ENCODE data around the gene NUP54. TPM values are rescaled to one million over a fixed set of nuclear protein-coding genes. Genes with fewer than 3 reads are reported as not detected.
A peak's percentile ranks its signal among the peaks of the same experiment; 100 is the strongest.

NUP54 gene
- total RNA-seq, 4 donors from 2014 or later: 30.2 to 36.6 (median 33.4) TPM

DNA sequence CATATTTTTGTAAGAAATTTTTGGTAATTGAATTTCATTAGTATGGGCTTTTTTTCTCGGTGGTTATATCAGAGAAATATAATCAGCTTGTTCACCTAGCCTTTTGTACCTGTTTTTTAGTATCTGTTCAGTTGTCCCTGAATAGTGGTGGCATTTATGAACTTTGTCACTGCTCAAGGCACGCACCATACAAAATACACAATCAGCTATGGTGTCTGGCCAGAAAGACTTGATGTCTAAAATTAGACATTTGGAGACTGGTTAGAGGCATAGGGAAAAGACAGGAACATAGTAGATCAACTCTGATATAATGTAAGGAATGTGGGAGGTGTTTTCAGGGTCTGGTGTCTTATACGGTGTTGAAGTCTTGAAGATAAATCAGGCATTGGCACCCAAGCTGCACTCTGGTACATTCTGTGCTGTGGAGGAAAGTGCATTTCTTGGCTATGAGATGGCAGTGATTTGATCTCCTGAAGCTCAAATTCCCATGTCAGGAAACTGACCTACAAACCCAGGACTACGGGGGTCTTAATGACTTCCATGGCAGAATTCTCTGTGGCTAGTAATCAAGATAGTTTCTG, 70.1 kb downstream of the NUP54 start:
- H3K9me3 ChIP-seq: no peaks in the 10 kb centered on the region
- 53% methylated on average over 4 of the region's 4 CpGs for WGBS
- no peak for DNase-seq (ENCODE audit: low spot score in 2 of 2)
- H3K4me3 ChIP-seq: no peak overlapping the region
- H3K36me3 ChIP-seq: no peaks in the 10 kb centered on the region
- TF ChIP-seq, protein P1, sequence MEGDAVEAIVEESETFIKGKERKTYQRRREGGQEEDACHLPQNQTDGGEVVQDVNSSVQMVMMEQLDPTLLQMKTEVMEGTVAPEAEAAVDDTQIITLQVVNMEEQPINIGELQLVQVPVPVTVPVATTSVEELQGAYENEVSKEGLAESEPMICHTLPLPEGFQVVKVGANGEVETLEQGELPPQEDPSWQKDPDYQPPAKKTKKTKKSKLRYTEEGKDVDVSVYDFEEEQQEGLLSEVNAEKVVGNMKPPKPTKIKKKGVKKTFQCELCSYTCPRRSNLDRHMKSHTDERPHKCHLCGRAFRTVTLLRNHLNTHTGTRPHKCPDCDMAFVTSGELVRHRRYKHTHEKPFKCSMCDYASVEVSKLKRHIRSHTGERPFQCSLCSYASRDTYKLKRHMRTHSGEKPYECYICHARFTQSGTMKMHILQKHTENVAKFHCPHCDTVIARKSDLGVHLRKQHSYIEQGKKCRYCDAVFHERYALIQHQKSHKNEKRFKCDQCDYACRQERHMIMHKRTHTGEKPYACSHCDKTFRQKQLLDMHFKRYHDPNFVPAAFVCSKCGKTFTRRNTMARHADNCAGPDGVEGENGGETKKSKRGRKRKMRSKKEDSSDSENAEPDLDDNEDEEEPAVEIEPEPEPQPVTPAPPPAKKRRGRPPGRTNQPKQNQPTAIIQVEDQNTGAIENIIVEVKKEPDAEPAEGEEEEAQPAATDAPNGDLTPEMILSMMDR (IDR thresholded peaks at IDR 0.05): no peak
- TF ChIP-seq POLR2A (IDR thresholded peaks at IDR 0.05) (no peak), POLR2AphosphoS5 (IDR thresholded peaks at IDR 0.05) (no peak), EP300 (IDR thresholded peaks at IDR 0.05) (no peak)
- H3K27ac ChIP-seq: no peak overlapping the region
- no peaks in the 10 kb centered on the region for H3K27me3 ChIP-seq
- H3K4me1 ChIP-seq: no peaks in the 10 kb centered on the region

DNA sequence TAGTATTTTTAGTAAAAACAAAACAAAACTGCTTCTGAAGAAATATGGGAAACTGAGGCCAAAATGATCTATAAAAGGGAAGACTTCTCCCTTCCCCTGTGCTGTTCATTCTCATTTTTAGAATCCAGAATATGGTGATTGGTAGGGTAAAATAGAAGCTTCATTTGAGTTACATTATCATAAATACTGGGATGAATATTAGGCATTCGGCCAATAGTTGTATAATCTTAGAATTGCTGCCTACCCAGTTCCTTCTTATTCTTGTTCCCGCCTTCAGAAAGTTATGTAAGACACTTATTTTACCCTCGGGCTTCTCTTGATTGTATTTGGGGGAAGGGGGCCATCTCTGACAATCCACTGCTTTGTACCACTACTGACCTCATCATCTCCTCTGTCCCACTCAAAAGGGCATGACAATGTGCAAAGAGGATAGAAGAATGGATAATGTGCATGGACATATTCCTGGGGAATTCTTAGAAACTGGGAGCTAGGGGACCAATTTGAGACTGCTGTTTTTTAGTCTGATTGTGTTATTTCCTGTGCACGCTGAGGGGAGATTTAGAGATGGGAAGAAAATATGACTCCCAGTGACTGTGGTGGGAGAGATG, 73.1 kb downstream of the NUP54 start:
- no peak for DNase-seq (ENCODE audit: low spot score in 2 of 2)
- TF ChIP-seq EP300 (IDR thresholded peaks at IDR 0.05) (no peak), POLR2A (IDR thresholded peaks at IDR 0.05) (no peak), POLR2AphosphoS5 (IDR thresholded peaks at IDR 0.05) (no peak)
- TF ChIP-seq, protein P1 (IDR thresholded peaks at IDR 0.05): no peak
- H3K4me3 ChIP-seq: no peak overlapping the region
- no peaks in the 10 kb centered on the region for H3K36me3 ChIP-seq
- H3K9me3 ChIP-seq: no peaks in the 10 kb centered on the region
- no peaks in the 10 kb centered on the region for H3K4me1 ChIP-seq
- H3K27ac ChIP-seq: no peak overlapping the region
- WGBS: 50% methylated on average over 4 of the region's 4 CpGs
- H3K27me3 ChIP-seq: no peaks in the 10 kb centered on the region

- H3K4me1 ChIP-seq: no peaks in the 10 kb centered on the region
- no peak within 1 kb of the TSS for H3K4me3 ChIP-seq
- no peaks in the 10 kb centered on the region for H3K27me3 ChIP-seq
- H3K9me3 ChIP-seq: no peaks in the 10 kb centered on the region
- DNase-seq (ENCODE audit: low spot score in 2 of 2): no peak
- H3K36me3 ChIP-seq: no peaks in the 10 kb centered on the region
- H3K27ac ChIP-seq: no peak within 1 kb of the TSS
- TF ChIP-seq EP300 (IDR thresholded peaks at IDR 0.05) (no peak), POLR2AphosphoS5 (IDR thresholded peaks at IDR 0.05) (no peak)
- TF ChIP-seq, protein P1 (IDR thresholded peaks at IDR 0.05): no peak
- WGBS: 56% methylated on average over 1 of the region's 1 CpG
Measured at GRCh38 chr4:76074468-76074867, 73.7 kb downstream of the NUP54 start, which contains the start of gene ART3. ART3 (plus strand) TSS chr4:76074709; CDS start chr4:76075890, 1,181 bp downstream.

DNA sequence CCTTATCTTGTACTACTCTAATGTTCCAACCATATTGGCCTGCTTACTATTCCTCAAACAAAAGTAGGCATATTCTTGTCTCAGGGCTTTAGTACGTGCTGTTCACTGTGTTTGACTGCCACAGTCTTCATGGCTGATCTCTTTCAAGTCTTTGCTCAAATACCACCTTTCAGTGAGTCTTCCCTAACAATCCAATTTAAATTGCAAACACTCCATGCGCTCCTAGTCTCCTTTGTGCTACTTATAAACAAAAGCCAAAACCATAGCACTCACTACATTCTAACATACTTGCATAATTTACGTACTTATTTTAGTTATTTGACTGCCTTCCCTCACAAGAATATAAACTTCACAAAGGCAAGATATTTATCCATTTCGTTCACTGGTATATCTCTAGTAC, 75.4 kb downstream of the NUP54 start:
- Histone ChIP-seq H3K9me3 (no peaks in the 10 kb centered on the region), H3K27ac (no peak overlapping the region), H3K27me3 (no peaks in the 10 kb centered on the region), H3K4me3 (no peak overlapping the region), H3K36me3 (no peaks in the 10 kb centered on the region), H3K4me1 (no peaks in the 10 kb centered on the region)
- WGBS: 85% methylated on average over 4 of the region's 4 CpGs
- TF ChIP-seq POLR2AphosphoS5 (IDR thresholded peaks at IDR 0.05) (no peak), EP300 (IDR thresholded peaks at IDR 0.05) (no peak), POLR2A (IDR thresholded peaks at IDR 0.05) (no peak)
- TF ChIP-seq, protein P1 (IDR thresholded peaks at IDR 0.05): no peak
- no peak for DNase-seq (ENCODE audit: low spot score in 2 of 2)

DNA sequence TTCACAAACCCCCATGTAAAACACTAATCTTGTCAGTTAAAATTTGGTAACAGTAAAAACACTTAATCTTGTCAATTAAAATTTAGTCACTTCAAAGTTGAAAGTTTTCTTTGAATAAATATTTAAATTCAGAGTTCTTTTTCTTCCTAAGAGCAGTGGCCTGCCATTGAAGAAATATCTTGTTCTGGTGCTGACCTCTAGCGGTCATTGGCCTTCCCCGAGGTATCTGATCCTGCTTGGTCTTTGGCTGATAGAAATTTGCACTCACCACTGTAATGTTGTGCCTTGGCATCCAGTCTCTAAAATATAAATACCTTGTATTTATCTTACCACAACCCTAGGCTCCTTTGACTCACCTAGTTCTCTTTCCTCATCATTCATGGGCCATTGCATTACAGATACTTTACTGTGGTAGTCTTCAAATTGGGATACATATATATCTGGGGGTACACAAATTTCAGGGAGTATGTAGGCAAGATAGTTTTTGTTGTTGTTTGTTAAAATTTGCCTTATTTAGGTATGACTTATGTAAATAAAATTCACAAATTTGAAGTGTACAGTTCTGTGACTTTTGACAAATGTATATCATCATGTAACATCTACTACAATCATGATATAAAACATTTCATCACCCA, 80.4 kb downstream of the NUP54 start:
- 1% methylated on average over 2 of the region's 2 CpGs for WGBS

More for the DNA sequence above, 80.4 kb downstream of the NUP54 start:
- Histone ChIP-seq H3K4me1 (no peaks in the 10 kb centered on the region), H3K36me3 (no peaks in the 10 kb centered on the region), H3K9me3 (no peaks in the 10 kb centered on the region), H3K4me3 (no peak overlapping the region), H3K27ac (no peak overlapping the region), H3K27me3 (no peaks in the 10 kb centered on the region)
- TF ChIP-seq EP300 (IDR thresholded peaks at IDR 0.05) (no peak), POLR2AphosphoS5 (IDR thresholded peaks at IDR 0.05) (no peak)
- TF ChIP-seq, protein P1 (IDR thresholded peaks at IDR 0.05): peak; percentile 26 to 77
- no peak for DNase-seq (ENCODE audit: low spot score in 2 of 2)
